ENCODE data around the gene ODR4. TPM values are rescaled to one million over a fixed set of nuclear protein-coding genes. Genes with fewer than 3 reads are reported as not detected.

Gene ODR4
- total RNA-seq, 2 experiments from 2014 or later: 12.0 to 16.1 TPM

- Histone ChIP-seq H3K9me3 (ENCODE audit: low read length) (no peaks in the 10 kb centered on the region), H3K4me2 (ENCODE audit: low read length) (no peak overlapping the region), H3K4me3 (ENCODE audit: low read depth, low read length, poor library complexity, severe bottlenecking) (no peak overlapping the region), H3K27ac (ENCODE audit: low read depth, low read length, poor library complexity, severe bottlenecking) (no peak overlapping the region), H3K36me3 (ENCODE audit: insufficient read depth, low read length) (no peaks in the 10 kb centered on the region), H4K20me1 (ENCODE audit: insufficient read depth, low read length) (no peaks in the 10 kb centered on the region), H2AFZ (ENCODE audit: low read length) (no peak overlapping the region), H3K79me2 (ENCODE audit: insufficient read depth, low read depth, low read length) (no peaks in the 10 kb centered on the region), H3K4me1 (ENCODE audit: insufficient read depth, low read length, poor library complexity, severe bottlenecking) (no peaks in the 10 kb centered on the region), H3K9me2 (ENCODE audit: insufficient read depth, low read length) (no peaks in the 10 kb centered on the region)
- intact Hi-C loops (cut with micrococcal nuclease; ENCODE audit: unreplicated experiment): no loop called here
- TF ChIP-seq, protein P1, sequence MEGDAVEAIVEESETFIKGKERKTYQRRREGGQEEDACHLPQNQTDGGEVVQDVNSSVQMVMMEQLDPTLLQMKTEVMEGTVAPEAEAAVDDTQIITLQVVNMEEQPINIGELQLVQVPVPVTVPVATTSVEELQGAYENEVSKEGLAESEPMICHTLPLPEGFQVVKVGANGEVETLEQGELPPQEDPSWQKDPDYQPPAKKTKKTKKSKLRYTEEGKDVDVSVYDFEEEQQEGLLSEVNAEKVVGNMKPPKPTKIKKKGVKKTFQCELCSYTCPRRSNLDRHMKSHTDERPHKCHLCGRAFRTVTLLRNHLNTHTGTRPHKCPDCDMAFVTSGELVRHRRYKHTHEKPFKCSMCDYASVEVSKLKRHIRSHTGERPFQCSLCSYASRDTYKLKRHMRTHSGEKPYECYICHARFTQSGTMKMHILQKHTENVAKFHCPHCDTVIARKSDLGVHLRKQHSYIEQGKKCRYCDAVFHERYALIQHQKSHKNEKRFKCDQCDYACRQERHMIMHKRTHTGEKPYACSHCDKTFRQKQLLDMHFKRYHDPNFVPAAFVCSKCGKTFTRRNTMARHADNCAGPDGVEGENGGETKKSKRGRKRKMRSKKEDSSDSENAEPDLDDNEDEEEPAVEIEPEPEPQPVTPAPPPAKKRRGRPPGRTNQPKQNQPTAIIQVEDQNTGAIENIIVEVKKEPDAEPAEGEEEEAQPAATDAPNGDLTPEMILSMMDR (conservative IDR thresholded peaks at IDR 0.05; ENCODE audit: low read length): no peak
- TF ChIP-seq EZH2phosphoT487 (IDR thresholded peaks at IDR 0.05; ENCODE audit: borderline replicate concordance, low read depth, low read length): no peak
- ChIA-PET POLR2A (interaction anchor here (1.0 kb wide), 1 partner anchor 10 kb away, joined by 3 read pairs; no protein-coding TSS in a partner anchor), CTCF (ENCODE audit: unreplicated experiment) (no interaction called here)
- no TSS peak for BruUV-seq (replicated peaks)
- DNase-seq (ENCODE audit: low spot score): no peak
Observed at GRCh38 chr1:186429017-186429416, 53.4 kb downstream of the ODR4 start.

GRCh38 chr1:186435336-186435735, 59.7 kb downstream of the ODR4 start:
- Histone ChIP-seq H3K4me1 (ENCODE audit: insufficient read depth, low read length, poor library complexity, severe bottlenecking) (no peaks in the 10 kb centered on the region), H3K9me3 (ENCODE audit: low read length) (no peaks in the 10 kb centered on the region), H3K79me2 (ENCODE audit: insufficient read depth, low read depth, low read length) (no peaks in the 10 kb centered on the region), H2AFZ (ENCODE audit: low read length) (no peak overlapping the region), H3K27ac (ENCODE audit: low read depth, low read length, poor library complexity, severe bottlenecking) (no peak overlapping the region), H3K4me3 (ENCODE audit: low read depth, low read length, poor library complexity, severe bottlenecking) (no peak overlapping the region), H4K20me1 (ENCODE audit: insufficient read depth, low read length) (no peaks in the 10 kb centered on the region), H3K9me2 (ENCODE audit: insufficient read depth, low read length) (no peaks in the 10 kb centered on the region), H3K36me3 (ENCODE audit: insufficient read depth, low read length) (no peaks in the 10 kb centered on the region), H3K4me2 (ENCODE audit: low read length) (no peak overlapping the region)
- TF ChIP-seq EZH2phosphoT487 (IDR thresholded peaks at IDR 0.05; ENCODE audit: borderline replicate concordance, low read depth, low read length): no peak
- TF ChIP-seq, protein P1 (conservative IDR thresholded peaks at IDR 0.05; ENCODE audit: low read length): no peak
- no peak for DNase-seq (ENCODE audit: low spot score)
- BruUV-seq (replicated peaks): no TSS peak
- intact Hi-C loops (cut with micrococcal nuclease; ENCODE audit: unreplicated experiment): no loop called here
- ChIA-PET CTCF (ENCODE audit: unreplicated experiment) (no interaction called here), POLR2A (no interaction called here)

DNA sequence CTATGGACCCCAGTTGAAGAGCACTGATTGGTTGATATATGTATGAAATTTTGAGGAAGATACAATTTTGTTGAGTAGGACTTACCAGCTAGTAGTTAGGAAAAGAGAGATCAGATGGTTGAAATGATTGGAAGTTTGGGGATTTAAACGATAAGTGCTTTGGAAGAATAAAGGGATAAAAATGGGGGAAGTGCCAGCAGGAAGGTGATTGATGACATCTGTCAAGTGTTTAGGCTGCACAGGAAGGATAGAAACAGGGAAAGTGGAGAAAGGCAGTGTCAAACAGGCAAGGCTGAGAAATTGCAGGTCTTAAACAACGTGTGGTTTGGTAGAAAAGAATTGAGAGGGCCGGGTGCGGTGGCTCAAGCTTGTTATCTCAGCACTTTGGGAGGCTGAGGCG, 62.9 kb downstream of the ODR4 start:
- Histone ChIP-seq H3K9me3 (ENCODE audit: low read length) (no peaks in the 10 kb centered on the region), H4K20me1 (ENCODE audit: insufficient read depth, low read length) (no peaks in the 10 kb centered on the region), H3K79me2 (ENCODE audit: insufficient read depth, low read depth, low read length) (no peaks in the 10 kb centered on the region), H3K4me1 (ENCODE audit: insufficient read depth, low read length, poor library complexity, severe bottlenecking) (no peaks in the 10 kb centered on the region), H3K27ac (ENCODE audit: low read depth, low read length, poor library complexity, severe bottlenecking) (no peak overlapping the region), H3K9me2 (ENCODE audit: insufficient read depth, low read length) (no peaks in the 10 kb centered on the region), H3K4me3 (ENCODE audit: low read depth, low read length, poor library complexity, severe bottlenecking) (no peak overlapping the region), H2AFZ (ENCODE audit: low read length) (no peak overlapping the region), H3K4me2 (ENCODE audit: low read length) (no peak overlapping the region), H3K36me3 (ENCODE audit: insufficient read depth, low read length) (no peaks in the 10 kb centered on the region)
- no peak for DNase-seq (ENCODE audit: low spot score)
- intact Hi-C loops (cut with micrococcal nuclease; ENCODE audit: unreplicated experiment): no loop called here
- no TSS peak for BruUV-seq (replicated peaks)
- ChIA-PET CTCF (ENCODE audit: unreplicated experiment) (no interaction called here), POLR2A (interaction anchor here (0.9 to 1.1 kb wide), 2 partner anchors 10 to 14 kb away, joined by 3 read pairs; no protein-coding TSS in a partner anchor)
- TF ChIP-seq, protein P1 (conservative IDR thresholded peaks at IDR 0.05; ENCODE audit: low read length): no peak
- no peak for TF ChIP-seq EZH2phosphoT487 (IDR thresholded peaks at IDR 0.05; ENCODE audit: borderline replicate concordance, low read depth, low read length)
